H9 (cell line): Measurements from ENCODE around the gene GPAT2. TPM values are rescaled to one million over a fixed set of nuclear protein-coding genes. Genes with fewer than 3 reads are reported as not detected.

Experiments used
- DNase-seq: peaks from one replicate; pipeline ENCODE4 v3.0.0-alpha.2; 2017
- H2AFZ ChIP-seq: one replicate; pipeline ENCODE4 v1.6.1; 2013; ENCODE audit warnings: mild to moderate bottlenecking, low read length, control low read depth, moderate library complexity
- H2AK5ac ChIP-seq: 2 replicates; pipeline ENCODE4 v1.6.1; 2013; ENCODE audit warnings: low read length, control low read depth, mixed read lengths; ENCODE audit not compliant: insufficient read length
- H2BK120ac ChIP-seq: one replicate; pipeline ENCODE4 v1.6.1; 2013; ENCODE audit warnings: low read depth, mild to moderate bottlenecking, low read length, control low read depth, inconsistent platforms; ENCODE audit not compliant: poor library complexity, severe bottlenecking
- H2BK12ac ChIP-seq: 2 replicates; pipeline ENCODE4 v1.6.1; 2013; ENCODE audit warnings: low read length, control low read depth, mixed read lengths, low read depth; ENCODE audit not compliant: insufficient read length
- H2BK15ac ChIP-seq: 2 replicates; pipeline ENCODE4 v1.6.1; 2013; ENCODE audit warnings: low read depth, low read length, control low read depth
- H2BK20ac ChIP-seq: one replicate; pipeline ENCODE4 v1.6.1; 2013; ENCODE audit warnings: low read depth, mild to moderate bottlenecking, low read length, control low read depth, inconsistent platforms; ENCODE audit not compliant: poor library complexity, severe bottlenecking
- H2BK5ac ChIP-seq: 2 replicates; pipeline ENCODE4 v1.6.1; 2013; ENCODE audit warnings: low read length, control low read depth, mixed read lengths; ENCODE audit not compliant: insufficient read length
- H3K14ac ChIP-seq: 2 replicates; pipeline ENCODE4 v1.6.1; 2013; ENCODE audit warnings: low read length, control low read depth; ENCODE audit not compliant: insufficient read depth
- H3K18ac ChIP-seq: 2 replicates; pipeline ENCODE4 v1.6.1; 2013; ENCODE audit warnings: low read depth, mild to moderate bottlenecking, mixed read lengths, low read length, control low read depth; ENCODE audit not compliant: insufficient read length
- H3K23ac ChIP-seq: 2 replicates; pipeline ENCODE4 v1.6.1; 2013; ENCODE audit warnings: low read length, control low read depth, mixed read lengths, low read depth; ENCODE audit not compliant: insufficient read length
- H3K23me2 ChIP-seq: 2 replicates; pipeline ENCODE4 v1.6.1; 2013; ENCODE audit warnings: low read depth, mild to moderate bottlenecking, mixed read lengths, low read length, control low read depth; ENCODE audit not compliant: insufficient read length, poor library complexity, severe bottlenecking
- H3K27ac ChIP-seq: 2 replicates; pipeline ENCODE4 v1.5.1; 2013; ENCODE audit warnings: low read length, control low read depth, mixed read lengths, low read depth; ENCODE audit not compliant: insufficient read length
- H3K27me3 ChIP-seq: 2 replicates; pipeline ENCODE4 v1.6.1; 2013; ENCODE audit warnings: low read length, control low read depth, inconsistent platforms; ENCODE audit not compliant: insufficient read depth
- H3K4ac ChIP-seq: 2 replicates; pipeline ENCODE4 v1.6.1; 2013; ENCODE audit warnings: low read depth, mild to moderate bottlenecking, control low read depth, inconsistent platforms, low read length, moderate library complexity
- H3K4me1 ChIP-seq: 2 replicates; pipeline ENCODE4 v1.6.1; 2013; ENCODE audit warnings: low read length, control low read depth, inconsistent platforms; ENCODE audit not compliant: insufficient read depth
- H3K4me2 ChIP-seq: 2 replicates; pipeline ENCODE4 v1.6.1; 2013; ENCODE audit warnings: low read length, control low read depth, mixed read lengths; ENCODE audit not compliant: insufficient read length, insufficient read depth
- H3K56ac ChIP-seq: 2 replicates; pipeline ENCODE4 v1.6.1; 2013; ENCODE audit warnings: low read depth, mild to moderate bottlenecking, mixed read lengths, low read length, control low read depth; ENCODE audit not compliant: insufficient read length
- H3K79me1 ChIP-seq: 2 replicates; pipeline ENCODE4 v1.6.1; 2013; ENCODE audit warnings: low read depth, mild to moderate bottlenecking, moderate library complexity, low read length, control low read depth, inconsistent platforms; ENCODE audit not compliant: insufficient read depth, poor library complexity, severe bottlenecking
- H3K79me2 ChIP-seq: 2 replicates; pipeline ENCODE4 v1.6.1; 2013; ENCODE audit warnings: low read length, control low read depth, inconsistent platforms; ENCODE audit not compliant: insufficient read depth
- H3K9ac ChIP-seq: 2 replicates; pipeline ENCODE4 v1.6.1; 2013; ENCODE audit warnings: low read length, control low read depth, mixed read lengths; ENCODE audit not compliant: insufficient read length; ENCODE audit errors: extremely low read depth
- H3K9me3 ChIP-seq: one replicate; pipeline ENCODE4 v1.6.1; 2013; ENCODE audit warnings: low read depth, low read length, inconsistent platforms; ENCODE audit not compliant: control insufficient read depth
- H3T11ph ChIP-seq: one replicate; pipeline ENCODE4 v1.6.1; 2013; ENCODE audit warnings: mild to moderate bottlenecking, low read length, control low read depth, inconsistent platforms
- H4K20me1 ChIP-seq: one replicate; pipeline ENCODE4 v1.6.1; 2013; ENCODE audit not compliant: control insufficient read depth, insufficient read length, insufficient read depth
- H4K5ac ChIP-seq: 2 replicates; pipeline ENCODE4 v1.6.1; 2013; ENCODE audit warnings: low read depth, mild to moderate bottlenecking, mixed read lengths, low read length, control low read depth; ENCODE audit not compliant: insufficient read length
- H4K8ac ChIP-seq: replicated peaks from 2 replicates; pipeline ENCODE4 v1.6.1; 2013; ENCODE audit warnings: low read length, control low read depth, mixed read lengths, low read depth; ENCODE audit not compliant: insufficient read length
- H4K91ac ChIP-seq: 2 replicates; pipeline ENCODE4 v1.6.1; 2013; ENCODE audit warnings: low read depth, mild to moderate bottlenecking, moderate library complexity, mixed read lengths, low read length, control low read depth; ENCODE audit not compliant: insufficient read length
- H3K27ac Mint-ChIP-seq, 3 experiments: 2 replicates in 2 of 3; 3 replicates in 1 of 3; pipeline ENCODE4 v1.8.0; 2020 to 2021; ENCODE audit warnings: mixed read lengths in 3 of 3, mild to moderate bottlenecking in 1 of 3, moderate library complexity in 1 of 3
- H3K27me3 Mint-ChIP-seq: 2 replicates; pipeline ENCODE4 v1.8.0; 2021; ENCODE audit warnings: low read depth, mild to moderate bottlenecking, moderate library complexity, mixed read lengths
- H3K36me3 Mint-ChIP-seq, 3 experiments: 2 replicates in 2 of 3; 3 replicates in 1 of 3; pipeline ENCODE4 v1.8.0; 2020 to 2021; ENCODE audit warnings: low read depth in 3 of 3, mixed read lengths in 3 of 3; ENCODE audit not compliant: insufficient read depth in 1 of 3
- H3K4me1 Mint-ChIP-seq, 2 experiments: 2 replicates each; pipeline ENCODE4 v1.8.0; 2020; ENCODE audit warnings: mixed read lengths in 2 of 2
- H3K4me3 Mint-ChIP-seq, 2 experiments: 2 replicates in 1 of 2; 3 replicates in 1 of 2; pipeline ENCODE4 v1.8.0; 2020 to 2021; ENCODE audit warnings: mild to moderate bottlenecking in 2 of 2, mixed read lengths in 2 of 2, moderate library complexity in 1 of 2
- H3K9me3 Mint-ChIP-seq, 2 experiments: 2 replicates in 1 of 2; 3 replicates in 1 of 2; pipeline ENCODE4 v1.8.0; 2020; ENCODE audit warnings: mild to moderate bottlenecking in 2 of 2, mixed read lengths in 2 of 2, moderate library complexity in 1 of 2
- CTCF ChIP-seq: fragments of 200-600 bp; sonication (generic); conservative IDR thresholded peaks from 3 replicates; pipeline ENCODE4 v1.8.0; 2021; ENCODE audit warnings: antibody characterized with exemption, mild to moderate bottlenecking
- WGBS: extraction: QIAGEN DNeasy Blood & Tissue Kit; methylation state at CpG from one replicate; pipeline ENCODE4 v1.1.7; 2013; ENCODE audit warnings: missing lambda C conversion rate, low lambda C conversion rate, mixed read lengths; ENCODE audit not compliant: insufficient read length; ENCODE audit errors: extremely low coverage; 5-methylcytosine and 5-hydroxymethylcytosine counted together
- total RNA-seq: library from RNA; stranded (reverse); gene quantifications from 2 replicates; pipeline ENCODE4 v1.2.1, GENCODE V29; 2021

GPAT2 gene
- total RNA-seq, 1 experiment from 2014 or later = 0.17 TPM

- Histone ChIP-seq H3K27me3 (no peaks in the 10 kb centered on the region), H3K4me1 (no peaks in the 10 kb centered on the region), H2BK20ac (no peak overlapping the region), H4K20me1 (no peaks in the 10 kb centered on the region), H3K4me2 (no peak overlapping the region), H3K9me3 (no peaks in the 10 kb centered on the region), H3K9ac (no peak overlapping the region), H3K18ac (no peak overlapping the region), H3K23me2 (no peaks in the 10 kb centered on the region), H2BK120ac (no peak overlapping the region), H3K14ac (no peak overlapping the region; the same call in 1 of the 2 replicates), H3T11ph (no peak overlapping the region), H2BK15ac (no peak overlapping the region), H3K4ac (no peak overlapping the region), H3K56ac (no peak overlapping the region), H3K79me1 (no peaks in the 10 kb centered on the region), H3K27ac (no peak overlapping the region), H4K8ac (no peak overlapping the region), H4K91ac (no peak overlapping the region), H2BK12ac (no peak overlapping the region), H3K23ac (no peak overlapping the region), H2AFZ (no peak overlapping the region), H2AK5ac (no peak overlapping the region), H4K5ac (no peak overlapping the region), H3K79me2 (no peaks in the 10 kb centered on the region), H2BK5ac (no peak overlapping the region)
- no peak for DNase-seq
- H3K4me1 Mint-ChIP-seq = no peaks in the 10 kb centered on the region; a peak in 1 of 4 replicates
- H3K27ac Mint-ChIP-seq = no peak overlapping the region
- H3K4me3 Mint-ChIP-seq = no peak overlapping the region
- peaks cover 1% of the 10 kb centered on the region for H3K27me3 Mint-ChIP-seq
- no peaks in the 10 kb centered on the region; a peak in 2 of 5 replicates for H3K9me3 Mint-ChIP-seq
- WGBS = no CpG with 5 or more reads among the region's 6 CpGs
- no peak for TF ChIP-seq CTCF
- no peaks in the 10 kb centered on the region; a peak in 1 of 7 replicates for H3K36me3 Mint-ChIP-seq
Observed at GRCh38 chr2:96074156-96074555, 39.4 kb upstream of the GPAT2 start.
